GM18511 (cell line): ENCODE measurements around the gene OSCP1.

Experiments
- ATAC-seq: cut with Tn5 transposase; IDR thresholded peaks from one replicate; pipeline ENCODE4 v1.9.1; 2021; ENCODE audit warnings: mild to moderate bottlenecking, moderate library complexity; ENCODE audit not compliant: unreplicated experiment

OSCP1 gene

DNA sequence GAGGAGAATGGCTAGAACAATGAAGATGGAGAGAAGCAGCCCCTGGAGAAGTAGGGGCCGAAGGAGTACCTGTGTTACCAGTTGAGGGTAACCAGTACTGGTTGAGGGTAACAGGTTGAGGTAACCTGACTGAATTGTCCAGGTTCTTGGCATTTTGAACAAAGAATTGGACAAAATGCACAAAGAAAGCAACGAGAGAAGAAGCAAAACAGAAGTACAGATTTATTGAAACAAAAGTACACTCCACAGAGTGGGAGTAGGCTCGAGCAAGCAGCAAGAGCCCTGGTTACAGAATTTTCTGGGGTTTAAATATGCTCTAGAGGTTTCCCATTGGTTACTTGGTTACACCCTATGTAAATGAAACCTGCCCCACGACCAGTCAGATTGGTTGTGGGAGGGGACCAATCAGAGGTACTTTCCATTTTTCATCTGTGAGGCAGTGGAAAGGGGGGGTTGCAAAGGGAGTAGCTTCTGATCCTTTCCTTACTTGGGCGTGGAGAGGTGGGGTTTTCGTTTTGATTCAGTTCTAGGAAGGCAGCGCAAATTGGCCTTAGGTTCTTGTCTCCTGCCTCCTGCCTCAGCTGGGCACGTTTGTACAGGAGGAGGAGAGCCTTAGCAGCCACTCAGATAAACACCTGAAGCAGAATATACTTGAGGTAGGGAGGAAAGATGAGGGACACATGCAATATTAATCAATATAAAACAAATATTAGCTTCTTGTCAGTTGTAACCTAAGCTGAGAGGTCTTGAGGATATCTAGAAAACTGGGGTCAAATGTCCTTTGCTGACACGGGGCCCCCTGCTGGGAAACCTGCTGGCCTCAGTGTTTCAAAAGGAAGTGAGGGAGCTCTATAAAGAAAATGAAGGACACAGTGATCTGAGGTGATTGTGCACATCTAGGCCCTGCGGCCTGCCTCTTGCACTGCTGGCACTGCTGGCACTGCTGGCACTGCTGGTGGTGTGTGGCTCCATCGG lies 38.3 kb downstream of the OSCP1 start:
- no peak for ATAC-seq

DNA sequence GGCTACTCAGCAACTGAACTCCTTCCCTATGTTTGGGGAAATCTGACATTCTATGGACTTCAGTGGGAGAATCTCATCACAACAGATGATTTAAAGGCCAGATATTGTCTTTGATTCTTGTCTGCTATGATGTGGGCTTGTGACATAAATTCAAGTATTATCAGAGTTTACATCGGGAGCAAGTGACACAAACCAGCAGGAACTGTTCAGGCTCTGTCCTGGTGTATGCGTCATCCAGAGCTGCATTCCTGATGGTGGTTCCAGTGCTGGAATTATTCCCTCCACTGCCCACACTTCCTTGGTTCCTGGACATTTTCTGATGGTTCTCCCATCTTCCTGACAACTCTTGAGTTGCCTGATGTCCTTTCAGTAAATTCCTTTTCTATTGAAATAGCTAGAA lies 41.8 kb downstream of the OSCP1 start:
- no peak for ATAC-seq

DNA sequence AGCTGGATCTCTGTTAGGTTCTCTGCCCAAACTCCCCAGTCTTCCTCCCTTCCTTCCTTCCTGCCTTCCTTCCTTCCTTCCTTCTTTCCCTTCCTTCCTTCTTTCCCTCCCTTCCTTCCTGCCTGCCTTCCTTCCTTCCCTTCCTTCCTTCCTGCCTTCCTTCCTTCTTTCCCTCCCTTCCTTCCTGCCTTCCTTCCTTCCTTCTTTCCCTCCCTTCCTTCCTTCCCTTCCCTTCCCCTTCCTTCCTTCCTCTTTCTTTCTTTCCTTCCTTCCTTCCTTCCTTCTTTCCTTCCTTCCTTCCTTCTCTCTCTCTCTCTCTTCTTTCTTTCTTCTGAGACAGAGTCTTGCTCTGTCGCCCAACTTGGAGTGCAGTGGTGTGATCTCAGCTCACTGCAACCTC lies 43.8 kb downstream of the OSCP1 start:
- ATAC-seq = no peak

DNA sequence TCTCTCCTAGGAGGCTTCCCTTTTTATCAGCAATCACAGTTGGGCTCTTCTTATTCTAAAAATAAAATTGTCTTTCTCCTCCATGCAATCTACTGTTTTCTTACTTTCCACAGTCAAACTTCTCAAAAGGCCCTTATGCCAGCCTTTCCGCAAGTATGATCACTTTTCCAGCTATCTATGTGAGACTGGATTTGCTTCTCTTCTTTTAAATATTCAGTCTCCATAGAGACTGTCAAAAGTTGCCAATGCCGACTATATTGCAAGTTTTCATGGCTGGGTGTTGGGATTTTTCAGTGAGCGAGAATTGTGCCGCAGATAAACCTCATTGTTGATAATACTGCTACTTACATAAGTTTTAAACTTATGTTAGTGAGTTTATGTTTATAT lies 47.8 kb downstream of the OSCP1 start:
- no peak for ATAC-seq

DNA sequence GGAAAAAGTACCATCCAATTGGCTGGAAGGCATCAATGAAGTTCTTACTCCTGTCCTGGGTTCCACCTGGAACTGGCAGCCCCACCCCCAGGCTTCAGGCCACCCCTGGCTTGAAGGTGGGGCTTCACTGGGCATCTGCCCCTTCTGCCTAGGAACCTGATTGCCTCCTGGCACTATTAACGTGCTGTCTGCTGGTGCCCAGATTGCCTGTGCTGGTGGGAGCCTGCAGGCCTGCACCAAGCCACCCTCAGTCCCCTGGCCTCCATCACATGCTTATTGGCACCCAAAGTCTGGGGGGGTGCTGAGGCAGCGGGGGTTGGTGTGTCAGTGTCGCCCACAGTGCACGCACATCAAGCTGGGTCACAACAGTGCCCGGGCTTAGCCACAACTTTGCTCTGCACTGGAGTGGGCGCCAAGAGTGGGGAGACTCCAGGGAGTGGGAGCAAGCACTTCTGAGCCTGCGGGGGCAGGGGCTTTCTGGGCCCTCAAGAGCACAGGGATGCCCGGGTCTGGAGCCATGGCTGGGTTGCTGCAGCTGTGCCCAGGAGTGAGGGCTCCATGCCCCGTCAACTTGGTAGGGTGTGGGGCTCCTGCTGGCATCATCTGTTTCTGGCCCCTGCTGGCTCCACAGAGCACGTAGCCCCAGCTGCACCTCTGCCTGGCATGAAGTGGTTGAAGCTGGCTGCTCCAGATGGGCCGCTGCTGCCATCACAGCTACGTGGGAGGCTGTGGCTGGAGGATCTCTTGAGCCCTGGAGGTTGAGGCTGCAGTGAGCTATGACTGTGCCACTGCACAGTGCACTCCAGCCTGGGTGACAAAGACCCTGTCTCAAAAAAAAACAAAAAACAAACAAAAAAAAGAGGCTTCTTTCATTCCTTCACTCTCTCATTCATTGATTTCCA lies 48.4 kb downstream of the OSCP1 start:
- no peak for ATAC-seq

DNA sequence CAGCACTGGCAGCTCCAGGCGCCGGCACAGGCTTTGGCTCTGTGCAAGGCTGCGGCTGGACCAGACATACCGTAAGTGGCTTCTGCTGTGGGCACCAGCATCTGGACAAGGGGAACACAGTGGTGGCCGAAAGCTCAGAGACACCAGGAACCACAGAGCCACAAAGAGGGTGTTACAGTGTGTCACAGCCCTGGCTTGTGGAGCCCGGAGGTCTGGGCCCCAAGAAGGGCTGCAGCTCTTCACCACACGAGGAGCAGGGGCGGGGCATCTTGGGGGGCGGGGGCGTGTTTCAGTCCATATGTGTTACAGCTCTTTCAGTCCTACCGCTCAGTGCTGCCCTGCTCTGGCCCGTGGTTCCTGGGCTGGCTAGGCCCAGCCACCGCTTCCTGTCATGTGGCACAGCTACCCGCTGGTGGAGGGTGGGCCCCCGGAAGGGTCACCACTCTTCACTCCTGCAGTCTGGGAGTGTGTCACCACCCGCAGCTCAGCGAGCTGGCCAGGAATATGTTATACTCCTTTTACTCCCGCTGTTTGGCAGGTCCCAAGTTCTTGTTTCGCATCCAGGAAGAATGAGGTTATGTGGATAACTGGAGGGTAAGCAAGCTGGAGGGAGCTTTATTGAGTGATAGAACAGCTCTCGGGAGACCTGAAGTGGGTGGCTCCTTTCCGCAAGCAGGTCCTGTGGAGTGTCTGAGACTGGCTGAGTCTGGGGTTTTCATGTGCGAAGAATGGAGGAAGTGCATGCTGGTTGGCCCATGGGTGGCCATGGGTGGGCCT lies 49.2 kb downstream of the OSCP1 start:
- no peak for ATAC-seq

DNA sequence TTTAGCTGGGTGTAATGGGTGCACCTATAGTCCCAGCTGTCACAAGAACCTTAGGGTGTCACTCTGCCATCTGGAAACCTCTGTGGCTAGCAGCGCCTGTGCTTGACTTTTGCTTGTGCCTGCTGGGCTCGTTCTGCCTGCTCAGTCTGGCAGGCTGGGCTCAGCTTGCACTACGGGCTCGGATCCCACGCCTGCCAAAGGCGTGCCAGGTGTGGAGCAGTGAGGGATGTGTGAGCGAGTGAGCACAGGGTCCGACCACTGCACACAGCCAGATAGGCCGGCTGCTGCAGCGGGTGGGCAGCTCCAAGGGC lies 49.8 kb downstream of the OSCP1 start:
- ATAC-seq = no peak

DNA sequence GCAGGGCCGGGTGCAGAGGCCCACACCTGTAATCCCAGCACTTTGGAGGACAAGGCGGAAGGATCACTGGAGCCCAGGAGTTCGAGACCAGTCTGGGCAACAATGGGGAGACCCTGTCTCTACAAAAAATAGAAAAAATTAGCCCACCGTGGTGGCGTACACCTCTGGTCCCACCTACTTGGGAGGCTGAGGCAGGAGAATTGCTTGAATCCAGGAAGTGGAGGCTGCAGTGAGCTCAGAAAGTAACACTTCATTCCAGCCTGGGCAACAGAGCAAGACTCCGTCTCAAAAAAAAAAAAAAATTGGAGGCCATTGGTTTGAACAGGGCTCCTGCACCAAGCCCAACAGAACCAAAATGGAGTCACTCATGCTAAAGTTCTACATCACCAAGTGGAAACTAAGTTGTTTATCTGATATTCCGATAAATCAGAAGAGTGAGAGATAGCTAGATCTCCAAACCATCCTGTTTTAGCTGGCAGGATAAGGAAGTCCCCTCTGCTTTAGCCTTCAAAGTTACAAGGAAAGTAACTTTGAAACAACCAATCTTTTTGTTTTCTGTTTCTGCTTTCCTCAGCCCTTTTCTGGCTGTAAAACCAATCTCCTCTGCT lies 51.8 kb downstream of the OSCP1 start:
- no peak for ATAC-seq

DNA sequence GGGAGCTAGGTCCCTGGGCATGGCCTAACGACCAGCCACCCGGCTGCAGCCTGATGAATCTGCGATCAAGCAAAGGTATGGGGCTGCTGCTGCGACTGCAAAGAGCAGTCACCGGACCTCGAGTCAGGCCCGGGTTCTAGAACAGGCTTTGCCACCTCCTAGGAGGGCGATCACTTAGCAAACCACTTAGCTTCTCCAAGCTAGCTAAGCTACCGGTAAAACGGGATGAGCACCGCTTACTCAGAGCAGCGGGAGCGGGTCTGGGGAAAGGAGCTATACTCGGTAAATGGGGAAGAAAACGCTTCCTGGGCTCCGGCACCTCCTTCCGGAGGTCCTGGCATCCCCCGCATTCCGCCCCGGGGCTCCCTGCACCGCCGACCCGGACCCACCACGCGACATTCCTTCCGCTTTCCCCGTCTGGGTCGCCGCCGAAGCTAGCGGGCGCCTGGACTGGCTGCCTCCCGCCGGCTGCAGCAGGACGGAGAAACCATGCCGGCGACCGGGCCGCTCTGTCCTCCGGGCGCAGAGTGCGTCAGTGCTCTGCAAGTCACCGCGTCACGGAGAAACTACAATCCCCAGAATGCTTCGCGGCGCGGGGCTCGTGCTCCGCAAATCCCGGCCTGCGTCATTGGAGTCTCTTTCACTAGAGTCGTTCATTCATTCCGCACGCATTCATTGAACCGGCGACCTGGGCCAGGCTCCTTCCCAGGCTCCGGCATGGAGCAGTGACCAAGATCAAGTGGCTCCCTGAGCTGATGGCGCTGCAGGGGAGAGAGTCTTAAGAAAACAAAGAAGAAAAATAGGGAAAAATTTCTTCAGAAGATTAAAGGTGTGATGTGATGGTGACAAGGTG lies 52.6 kb downstream of the OSCP1 start, which contains the start of gene LSM10:
TSS of gene LSM10 (minus strand) at position 531 of the 853 bp plus-strand sequence. CDS start 3,779 bp downstream, outside the sequence.
- peak; percentile 86 for ATAC-seq

DNA sequence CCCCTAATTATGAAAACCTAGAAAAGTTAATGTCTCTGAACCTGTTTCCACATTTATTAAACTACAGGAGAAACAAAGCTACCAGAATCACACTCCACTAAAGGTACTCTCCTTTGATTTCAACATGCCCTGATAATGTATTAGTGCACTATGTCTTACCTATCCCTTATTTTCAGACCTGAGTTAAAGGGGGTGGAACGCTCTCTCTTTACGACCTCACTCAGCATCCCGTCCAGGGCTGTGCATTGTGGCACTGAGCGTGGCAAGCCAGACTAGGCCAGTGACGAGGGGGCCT lies 53.2 kb downstream of the OSCP1 start:
- peak; percentile 59 for ATAC-seq

DNA sequence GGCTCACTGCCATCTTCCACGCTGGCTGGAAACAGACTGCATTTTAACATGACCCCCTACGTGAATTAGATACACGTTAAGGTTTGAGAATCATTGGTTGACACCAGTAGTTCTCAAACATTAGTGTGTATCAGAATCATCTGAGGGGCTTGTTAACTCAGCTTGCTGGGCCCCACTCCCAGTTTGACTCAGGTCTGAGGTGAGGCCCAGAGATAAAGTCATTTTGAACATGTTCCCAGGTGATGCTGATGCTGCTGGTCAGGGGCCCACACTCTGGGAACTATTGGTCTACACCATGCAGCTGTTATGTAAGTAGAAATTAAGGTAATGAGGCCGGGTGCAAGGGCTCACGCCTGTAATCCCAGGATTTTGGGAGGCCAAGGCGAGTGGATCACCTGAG lies 53.9 kb downstream of the OSCP1 start:
- ATAC-seq = no peak

DNA sequence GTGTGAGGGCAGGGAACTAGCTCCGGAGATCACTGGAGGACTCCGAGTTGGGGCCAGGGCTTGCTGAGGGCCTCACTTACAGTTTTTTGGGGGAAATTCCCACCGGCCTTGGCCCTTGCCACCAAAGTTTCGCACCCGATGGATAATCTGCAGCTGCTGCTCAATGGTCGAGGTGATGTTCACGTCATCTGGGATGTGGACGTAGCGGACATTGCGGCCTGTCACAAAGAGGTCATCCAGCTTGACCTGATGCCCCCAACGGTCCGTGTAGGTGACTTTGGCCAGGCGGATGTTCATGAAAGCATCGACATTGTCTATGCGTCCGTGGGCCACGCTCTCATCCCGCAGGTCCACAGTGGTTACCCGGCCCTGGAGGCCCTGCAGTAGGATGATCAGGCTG lies 56.6 kb downstream of the OSCP1 start:
- ATAC-seq = no peak

DNA sequence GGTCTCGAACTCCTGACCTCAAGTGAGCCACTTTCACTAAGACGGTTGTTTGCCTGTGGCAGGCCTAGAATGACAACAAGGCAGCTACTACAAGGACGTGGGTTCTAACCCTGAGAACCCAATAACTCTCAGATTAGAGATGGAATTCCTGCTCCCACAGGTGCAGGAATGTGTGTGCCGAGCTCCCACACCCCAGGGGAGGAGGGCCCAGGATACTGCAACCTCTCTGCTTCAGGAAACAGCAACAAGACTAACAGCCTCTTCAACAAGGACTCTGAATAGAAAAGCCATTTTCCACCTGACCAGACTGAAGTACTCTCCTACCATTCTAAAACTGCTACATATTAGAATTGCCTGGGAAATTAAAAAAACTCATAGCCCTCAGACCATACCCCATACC lies 57.4 kb downstream of the OSCP1 start:
- ATAC-seq = no peak

DNA sequence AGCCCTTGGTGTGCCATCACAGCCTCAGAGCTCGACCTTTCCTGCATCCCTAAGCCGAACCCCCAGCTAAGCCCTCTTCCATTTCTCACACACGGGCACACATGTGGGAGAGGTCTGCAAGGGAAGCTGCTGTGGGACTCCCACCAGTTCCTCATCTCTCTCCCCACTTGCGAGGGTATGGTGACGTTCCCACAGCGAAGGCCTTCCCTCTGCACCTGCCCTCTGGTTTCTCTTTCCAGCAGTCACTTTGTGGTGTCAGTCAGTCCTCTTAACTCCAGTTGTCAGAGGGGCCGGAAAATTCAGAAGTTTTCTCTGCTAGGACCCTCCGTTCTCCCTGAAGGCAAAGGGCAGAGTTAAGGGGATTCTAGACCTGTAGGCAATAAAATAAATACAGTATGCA lies 59.0 kb downstream of the OSCP1 start:
- no peak for ATAC-seq

DNA sequence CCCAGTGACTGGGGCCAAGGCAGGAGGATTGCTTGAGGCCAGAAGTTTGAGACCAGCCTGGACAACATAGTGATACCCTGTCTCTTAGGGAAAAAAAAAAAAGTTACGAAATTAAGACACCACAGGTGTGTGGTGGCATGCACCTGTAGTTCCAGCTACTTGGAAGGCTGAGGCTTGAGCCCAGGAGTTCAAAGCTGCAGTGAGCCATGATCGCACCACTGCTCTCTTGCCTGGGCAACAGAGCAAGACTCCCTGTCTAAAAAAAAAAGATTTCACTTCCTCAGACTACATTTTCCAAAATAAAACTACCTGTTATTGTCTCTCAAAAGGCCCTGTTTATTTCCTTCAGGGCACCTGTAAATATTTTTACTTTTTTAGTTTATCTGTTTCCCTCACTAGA lies 59.8 kb downstream of the OSCP1 start:
- ATAC-seq = no peak

DNA sequence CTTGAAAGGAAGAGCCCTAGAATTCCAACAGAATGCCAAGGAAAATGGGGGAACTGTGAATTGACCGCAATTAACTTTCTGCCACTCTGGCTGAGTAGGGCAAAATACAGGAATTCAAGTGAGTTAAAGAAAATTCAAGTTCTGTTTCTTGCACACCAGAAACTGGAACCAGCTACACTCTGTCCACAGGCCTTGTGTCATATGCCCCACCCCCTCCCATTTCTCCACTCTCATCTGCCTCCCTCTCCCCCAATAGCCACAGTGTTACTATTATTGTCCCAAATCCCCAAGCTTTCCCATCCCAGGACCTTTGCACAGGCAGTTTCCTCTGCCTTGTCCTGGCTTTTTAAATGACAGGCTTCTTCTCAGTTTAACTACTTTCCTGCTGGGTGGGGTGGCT lies 60.3 kb downstream of the OSCP1 start:
- no peak for ATAC-seq

DNA sequence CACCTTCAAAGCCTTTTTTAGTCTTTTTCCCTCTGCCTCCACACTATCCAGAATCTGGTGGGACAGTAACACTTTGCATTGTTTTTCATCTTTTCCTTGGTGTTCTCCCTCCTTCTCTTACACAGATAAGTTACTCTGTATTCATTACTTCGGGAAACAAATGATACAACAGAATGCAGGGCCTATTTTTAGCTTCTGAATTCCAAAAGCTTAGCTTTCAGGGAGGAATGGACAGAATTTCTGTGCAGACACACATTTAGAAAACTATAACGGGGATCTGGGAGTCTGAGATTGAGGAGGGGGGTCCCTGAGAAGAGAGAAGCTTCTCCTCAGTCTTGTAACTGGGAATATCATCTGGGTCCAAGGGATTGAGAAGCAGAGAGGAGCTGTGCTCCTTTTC lies 61.0 kb downstream of the OSCP1 start:
- no peak for ATAC-seq

DNA sequence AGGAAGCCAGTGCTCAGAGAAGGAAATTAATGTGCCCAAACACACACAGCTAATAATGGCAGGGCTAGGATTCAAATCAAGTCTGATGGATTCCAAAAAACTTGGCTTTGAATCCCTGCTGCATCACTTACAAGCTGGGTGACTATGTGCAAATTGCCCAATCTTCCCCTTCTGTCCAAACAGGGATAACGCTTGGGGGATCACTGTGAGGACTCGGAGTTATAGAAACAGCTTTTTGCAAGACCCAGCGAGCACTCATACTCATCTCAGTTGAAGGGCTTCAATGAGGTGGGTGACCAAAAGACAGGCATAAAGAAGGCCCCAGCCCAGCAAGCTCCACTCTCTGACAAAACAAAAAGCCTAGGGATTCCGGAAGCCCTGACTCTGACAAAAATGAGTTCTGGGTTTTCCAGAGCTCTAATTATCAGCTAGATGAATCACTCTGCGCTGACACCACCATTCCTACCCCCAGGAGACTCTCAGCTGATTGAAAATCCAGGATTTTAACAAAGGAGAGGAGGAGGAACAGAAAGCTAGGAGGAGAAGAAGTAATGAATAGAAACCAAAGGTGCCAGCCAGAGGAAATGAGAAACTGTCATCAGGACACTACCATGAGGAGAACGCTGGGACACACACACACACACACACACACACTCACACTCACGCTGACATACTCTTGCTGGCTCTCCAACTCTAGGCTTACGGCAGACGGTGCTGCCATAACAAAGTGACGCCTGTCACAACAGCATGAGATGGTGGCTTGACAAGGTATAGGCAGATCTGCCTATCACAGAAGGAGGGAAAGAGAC lies 62.9 kb downstream of the OSCP1 start:
- ATAC-seq = no peak
